ENCODE data around the gene MICA.

- TF ChIP-seq GATA2 (IDR thresholded peaks at IDR 0.05; ENCODE audit: low read depth, low read length) (no peak), GATA3 (IDR thresholded peaks at IDR 0.05; ENCODE audit: low read depth, low read length) (no peak)
Observed at GRCh38 chr6:31363811-31364210, 39.6 kb upstream of the MICA start.

Data from SH-SY5Y (cell line).